Panc1 (cell line): Measurements from ENCODE around the gene SCAMP5. TPM values are rescaled to one million over a fixed set of nuclear protein-coding genes. Genes with fewer than 3 reads are reported as not detected.

Experiments used
- ATAC-seq: fragments of 200-7000 bp; cut with Tn5 transposase; 2 replicates; pipeline ENCODE4 v1.9.1; 2020; ENCODE audit warnings: mild to moderate bottlenecking, moderate library complexity
- BruUV-seq: library from RNA; stranded (reverse); fragments of 400-500 nt; replicated peaks from 2 replicates; lab custom pipeline; 2021; lab: Mats Ljungman, UMichigan
- CTCF ChIA-PET: fragments of 300-600 bp; sonication (Branson Sonifier 250); formaldehyde crosslinking; loops from one replicate; lab custom pipeline; 2022; ENCODE audit warnings: antibody characterized with exemption; lab: Charles Lee
- POLR2A ChIA-PET: fragments of 300-600 bp; sonication (Branson Sonifier 250); formaldehyde crosslinking; loops from one replicate; lab custom pipeline; 2022; ENCODE audit warnings: antibody characterized with exemption; lab: Charles Lee
- DNase-seq: peaks from one replicate; pipeline ENCODE4 v3.0.0-alpha.2; 2010; ENCODE audit warnings: low read depth, low spot score
- H3K27ac ChIP-seq: 2 replicates; pipeline ENCODE4 v1.5.1; 2011; ENCODE audit warnings: mild to moderate bottlenecking, low read length, inconsistent platforms
- H3K27me3 ChIP-seq: fragments of 200-500 bp; sonication (Bioruptor generic); 2 replicates; pipeline ENCODE4 v1.6.0; 2014; ENCODE audit warnings: low read length, inconsistent platforms; ENCODE audit not compliant: control insufficient read depth, insufficient read depth
- H3K36me3 ChIP-seq: fragments of 200-500 bp; sonication (Bioruptor generic); 2 replicates; pipeline ENCODE4 v1.5.1; 2014; ENCODE audit warnings: inconsistent platforms, mild to moderate bottlenecking, low read length, moderate library complexity; ENCODE audit not compliant: control insufficient read depth, insufficient read depth
- H3K4me1 ChIP-seq: 2 replicates; pipeline ENCODE4 v1.5.1; 2011; ENCODE audit warnings: inconsistent platforms, mild to moderate bottlenecking, low read length, moderate library complexity; ENCODE audit not compliant: control insufficient read depth, insufficient read depth
- H3K4me3 ChIP-seq, 2 experiments: 2 replicates each; pipeline ENCODE4 v1.5.1; 2011 to 2012; ENCODE audit warnings: low read depth in 2 of 2, low read length in 2 of 2, mild to moderate bottlenecking in 2 of 2, inconsistent platforms in 1 of 2, moderate library complexity in 1 of 2
- H3K9me3 ChIP-seq: fragments of 200-500 bp; sonication (Bioruptor generic); 2 replicates; pipeline ENCODE4 v1.5.1; 2014; ENCODE audit warnings: low read depth, mild to moderate bottlenecking, inconsistent platforms, low read length, moderate library complexity; ENCODE audit not compliant: control insufficient read depth, insufficient read depth
- CTCF ChIP-seq: fragments of 450-650 bp; IDR thresholded peaks from 2 replicates; pipeline ENCODE4 v1.5.1; 2017; ENCODE audit warnings: mild to moderate bottlenecking
- POLR2AphosphoS5 ChIP-seq: IDR thresholded peaks from 2 replicates; pipeline ENCODE4 v1.6.1; 2012; ENCODE audit warnings: mild to moderate bottlenecking, low read depth, low read length, moderate library complexity
- REST ChIP-seq, 2 experiments: IDR thresholded peaks; 2 replicates each; pipeline ENCODE4 v1.6.1; 2011 to 2012; ENCODE audit warnings: low read depth in 2 of 2, control low read depth in 1 of 2, low read length in 1 of 2, mild to moderate bottlenecking in 1 of 2, moderate library complexity in 1 of 2; ENCODE audit not compliant: insufficient read depth in 1 of 2
- SIN3A ChIP-seq: IDR thresholded peaks from 2 replicates; pipeline ENCODE4 v1.6.1; 2012; ENCODE audit warnings: low read depth, mild to moderate bottlenecking, low read length, moderate library complexity, borderline replicate concordance; ENCODE audit not compliant: insufficient read depth
- TCF7L2 ChIP-seq: IDR thresholded peaks from 2 replicates; pipeline ENCODE4 v1.6.1; 2011; ENCODE audit warnings: mild to moderate bottlenecking, low read depth, low read length, inconsistent platforms
- in situ Hi-C: cut with HindIII; loops from 2 replicates; pipeline ENCODE4 v1.10.0; 2016; ENCODE audit warnings: low sequenced_read_pairs, low pct_unique_long_range_greater_than_20kb
- intact Hi-C: fragments of 100-400 bp; cut with micrococcal nuclease; formaldehyde crosslinking; loops from one replicate; pipeline ENCODE4 v1.10.0; 2022; ENCODE audit not compliant: unreplicated experiment
- total RNA-seq: library from RNA; stranded (reverse); gene quantifications from one replicate; pipeline ENCODE4 v1.2.1, GENCODE V29; 2021; ENCODE audit not compliant: unreplicated experiment

Gene SCAMP5
- total RNA-seq, 1 experiment from 2014 or later, result 11.2 TPM

- no TSS peak for BruUV-seq
- ChIA-PET POLR2A (interaction anchor here (0.6 kb wide), 1 partner anchor 15 kb away, joined by 6 read pairs; no protein-coding TSS in a partner anchor), CTCF (interaction anchor here (0.5 to 1.5 kb wide), 4 partner anchors 158 to 690 kb away, joined by 3 to 16 read pairs (median 8); partner anchors contain the start of genes C15orf39 and SIN3A)
- TF ChIP-seq POLR2AphosphoS5, result no peak
- intact Hi-C loops (no loop called here), in situ Hi-C loops (no loop called here)
- peak overlapping the region; percentile 44; the same call in 1 of the 2 replicates for H3K27ac ChIP-seq
- ATAC-seq (peak; percentile 88), DNase-seq (no peak)
- no peaks in the 10 kb centered on the region for H3K9me3 ChIP-seq
- peaks cover 18% of the 10 kb centered on the region for H3K4me1 ChIP-seq
- no peak overlapping the region for H3K4me3 ChIP-seq
- no peaks in the 10 kb centered on the region for H3K36me3 ChIP-seq
- H3K27me3 ChIP-seq, result no peaks in the 10 kb centered on the region
Observed at GRCh38 chr15:75042730-75043508, 47.6 kb downstream of the SCAMP5 start.

- CTCF ChIA-PET, result interaction anchor here (0.5 to 1.5 kb wide), 3 partner anchors 158 to 408 kb away, joined by 6 to 16 read pairs (median 9); partner anchors contain the start of genes C15orf39 and SIN3A
- POLR2A ChIA-PET, result interaction anchor here (0.6 kb wide), 2 partner anchors 158 to 324 kb away, joined by 3 to 6 read pairs; no protein-coding TSS in a partner anchor
- H3K27me3 ChIP-seq, result no peaks in the 10 kb centered on the region
- no peaks in the 10 kb centered on the region for H3K9me3 ChIP-seq
- no peak for TF ChIP-seq CTCF
- TF ChIP-seq TCF7L2, result no peak
- no peak for TF ChIP-seq REST (IDR thresholded peaks at IDR 0.05; ENCODE audit: insufficient read depth in 1 of 2, low read depth in 2 of 2, low read length in 1 of 2)
- no peak for TF ChIP-seq SIN3A
- no peak for TF ChIP-seq POLR2AphosphoS5
- ATAC-seq (peak; percentile 41), DNase-seq (no peak)
- H3K27ac ChIP-seq, result peak overlapping the region; percentile 44; the same call in 1 of the 2 replicates
- no peak overlapping the region for H3K4me3 ChIP-seq
- no TSS peak for BruUV-seq
- H3K36me3 ChIP-seq, result peaks cover 2% of the 10 kb centered on the region; the same call in 1 of the 2 replicates
- in situ Hi-C loops (no loop called here), intact Hi-C loops (no loop called here)
- peaks cover 18% of the 10 kb centered on the region for H3K4me1 ChIP-seq
Observed at GRCh38 chr15:75043509-75044257, 48.3 kb downstream of the SCAMP5 start.
